GM18951 (cell line): ENCODE measurements around the gene PDXP.
"Not testable (repeated sequence)": the region's sequence is repeated elsewhere in the genome, so short reads cannot be mapped to it uniquely, and the experiment has no call there.

Experiments used
- POLR2A ChIP-seq: IDR thresholded peaks from 4 replicates; pipeline ENCODE4 v1.6.1; 2011; ENCODE audit warnings: mild to moderate bottlenecking; ENCODE audit not compliant: insufficient read length, insufficient read depth; ENCODE audit errors: extremely low read depth
- in situ Hi-C: fragments of 300-500 bp; cut with MboI; formaldehyde crosslinking; loops from one replicate; pipeline ENCODE4 v1.12.0; 2022; ENCODE audit warnings: low sequenced_read_pairs, mixed read lengths, inconsistent platforms; ENCODE audit not compliant: unreplicated experiment

Gene PDXP

GRCh38 chr22:37658133-37659065, at the start of gene PDXP:
Gene PDXP, plus strand, starts transcription at chr22:37658723. Its CDS starts 60 bp downstream, at chr22:37658783.
- in situ Hi-C loops = no loop called here
- peak; percentile 92 for TF ChIP-seq POLR2A

GRCh38 chr22:37609240-37610152, 49.0 kb upstream of the PDXP start:
- TF ChIP-seq POLR2A = no peak
- in situ Hi-C loops = no loop called here

DNA sequence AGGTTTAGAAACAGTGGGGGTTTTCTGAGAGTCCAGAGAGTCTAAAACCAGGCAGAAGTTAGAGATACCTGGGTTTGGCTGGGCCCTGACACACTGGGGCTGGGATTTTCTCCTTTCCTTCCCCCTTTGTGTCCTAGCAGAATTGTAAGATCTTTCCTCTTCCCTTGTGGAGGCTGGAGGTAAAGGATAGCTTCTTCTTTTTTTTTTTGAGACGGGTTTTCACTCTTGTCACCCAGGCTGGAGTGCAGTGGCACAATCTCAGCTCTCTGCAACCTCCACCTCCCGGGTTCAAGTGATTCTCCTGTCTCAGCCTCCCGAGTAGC, 48.4 kb upstream of the PDXP start:
- in situ Hi-C loops = not testable (repeated sequence)

DNA sequence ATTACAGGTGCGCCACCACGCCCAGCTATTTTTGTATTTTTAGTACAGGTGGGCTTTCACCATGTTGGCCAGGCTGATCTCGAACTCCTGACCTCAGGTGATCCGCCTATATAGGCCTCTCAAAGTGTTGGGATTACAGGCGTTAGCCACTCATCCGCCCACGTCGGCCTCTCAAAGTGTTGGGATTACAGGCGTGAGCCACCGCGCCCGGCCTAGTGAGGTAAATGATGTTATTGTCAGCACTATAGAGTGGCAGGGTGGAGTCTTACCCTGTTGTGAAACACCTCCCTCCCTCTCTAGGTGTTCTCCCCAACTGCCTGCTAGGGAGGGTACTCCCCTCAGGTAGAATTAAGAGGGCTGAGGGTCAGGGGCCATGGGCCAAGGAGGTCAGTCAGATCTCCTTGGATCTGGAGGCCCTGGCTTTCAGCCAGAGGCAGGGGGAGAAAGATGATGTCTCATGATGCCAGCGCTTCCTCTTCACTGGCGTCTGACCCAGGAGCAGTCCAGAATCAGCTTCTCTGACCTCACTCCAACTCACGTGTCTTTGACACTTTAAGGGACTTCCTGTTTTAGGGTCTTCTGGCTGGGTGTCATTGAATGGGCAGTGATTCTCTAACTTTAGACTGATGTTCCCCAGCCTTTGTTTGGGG, 47.9 kb upstream of the PDXP start:
- TF ChIP-seq POLR2A = no peak
- in situ Hi-C loops = no loop called here

DNA sequence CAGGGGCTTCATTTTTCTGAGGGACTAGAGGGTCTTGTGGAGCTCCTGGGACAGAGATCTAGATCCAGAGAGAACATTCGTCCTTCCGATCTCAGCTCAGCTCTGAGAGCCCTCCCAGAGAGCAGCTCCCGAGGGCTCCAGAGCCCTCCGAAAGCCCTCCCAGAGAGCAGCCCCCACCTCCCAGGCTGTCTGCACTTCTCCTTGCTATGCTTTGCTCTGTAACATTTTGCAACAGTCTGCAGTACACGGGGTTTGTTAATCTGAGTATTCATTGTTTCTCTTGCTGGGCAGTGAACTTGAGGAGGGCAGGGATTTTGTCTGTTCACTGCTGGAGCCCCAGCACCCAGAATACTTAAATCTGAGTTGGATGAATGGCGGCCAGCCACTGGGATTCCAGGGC, 47.3 kb upstream of the PDXP start:
- no peak for TF ChIP-seq POLR2A
- in situ Hi-C loops = no loop called here

DNA sequence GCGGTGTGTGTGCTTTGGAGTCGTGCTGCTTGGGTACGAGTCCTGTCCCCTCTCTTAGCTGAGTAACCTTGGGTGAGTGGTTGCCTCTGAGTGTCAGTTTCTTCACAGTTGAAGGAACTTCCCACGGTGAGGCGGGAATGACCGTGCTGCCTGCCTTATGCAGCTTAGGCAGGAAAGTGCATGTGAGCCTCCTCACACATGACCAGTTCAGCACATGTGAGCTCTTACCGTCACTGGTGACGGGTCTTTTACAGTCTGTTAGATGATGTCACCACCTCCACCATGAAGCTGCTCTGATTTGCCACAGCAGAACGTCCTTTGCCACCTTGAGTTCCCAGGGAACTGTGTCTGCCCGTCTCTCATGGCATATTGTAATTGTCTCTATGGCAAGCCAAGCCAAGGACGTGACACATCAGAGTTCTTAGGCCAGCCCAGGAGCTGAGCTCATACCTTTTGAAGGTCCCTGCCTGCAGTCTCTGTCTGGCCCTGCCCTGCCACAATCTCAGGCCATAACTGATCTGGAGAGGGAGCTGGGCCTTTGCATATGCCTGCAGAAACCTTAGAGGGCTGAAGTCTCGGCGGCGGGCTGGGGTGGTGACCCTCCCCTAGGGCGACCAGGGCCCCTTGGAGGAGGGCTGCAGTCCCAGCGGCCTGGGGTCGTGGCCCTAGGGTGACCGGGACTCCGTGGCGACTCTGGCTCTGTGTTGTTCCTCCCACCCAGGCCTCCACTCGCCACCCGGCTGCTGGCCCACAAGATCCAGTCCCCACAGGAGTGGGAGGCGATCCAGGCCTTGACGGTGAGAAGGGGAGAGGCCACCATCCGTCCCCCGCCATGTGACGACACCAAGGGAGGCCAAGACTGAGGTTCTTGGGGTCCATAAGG, 42.1 kb upstream of the PDXP start:
- in situ Hi-C loops = no loop called here
- no peak for TF ChIP-seq POLR2A

GRCh38 chr22:37617431-37617830, 41.1 kb upstream of the PDXP start:
- in situ Hi-C loops = no loop called here
- TF ChIP-seq POLR2A = no peak

GRCh38 chr22:37618072-37618656, 40.4 kb upstream of the PDXP start:
- in situ Hi-C loops = no loop called here
- TF ChIP-seq POLR2A = no peak

DNA sequence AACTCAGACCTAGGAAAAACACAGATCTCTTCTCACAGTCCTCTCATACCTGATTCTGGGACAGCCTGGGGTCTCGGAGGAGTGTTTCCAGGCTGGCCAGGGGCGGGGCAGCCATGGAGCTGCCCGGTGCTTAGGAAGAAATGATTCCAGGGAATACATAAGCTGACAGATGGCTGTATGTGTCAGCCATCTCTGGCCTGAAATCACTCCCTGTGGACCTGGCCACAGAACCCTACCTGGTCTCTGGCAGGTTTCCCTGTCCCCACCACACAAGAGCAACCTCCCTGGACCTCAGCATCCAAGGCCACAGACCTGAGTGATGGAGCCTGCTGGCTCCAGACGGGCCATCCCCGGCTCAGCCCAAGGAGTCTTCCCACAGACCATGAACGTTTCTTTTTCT, 39.8 kb upstream of the PDXP start:
- no peak for TF ChIP-seq POLR2A
- in situ Hi-C loops = no loop called here

GRCh38 chr22:37619991-37620390, 38.5 kb upstream of the PDXP start:
- no peak for TF ChIP-seq POLR2A
- in situ Hi-C loops = no loop called here

DNA sequence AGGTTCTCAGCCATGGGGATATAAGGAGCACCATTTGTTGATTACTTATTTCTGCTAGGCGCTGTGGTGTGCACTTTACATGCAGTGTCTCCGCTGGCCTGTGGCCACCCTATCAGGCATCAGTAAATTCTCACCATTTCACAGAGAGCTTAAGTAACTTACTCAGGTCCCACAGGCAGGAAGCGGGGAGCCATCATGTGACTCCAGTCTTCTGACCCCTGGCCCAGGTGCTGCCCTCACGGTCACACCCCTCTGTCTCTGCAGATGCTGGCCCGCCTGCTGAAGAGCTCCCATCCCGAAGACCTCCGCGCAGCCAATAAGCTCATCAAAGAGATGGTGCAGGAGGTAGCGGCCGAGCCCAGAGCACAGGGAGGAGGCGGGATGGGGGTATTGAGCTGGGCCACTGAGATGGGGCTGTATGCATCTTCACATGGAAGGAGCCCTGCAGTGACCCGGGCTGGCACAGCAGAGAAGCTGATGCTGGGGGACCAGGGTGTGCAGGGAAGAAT, 37.1 kb upstream of the PDXP start:
- TF ChIP-seq POLR2A = no peak
- in situ Hi-C loops = no loop called here
